Fibroblast of mammary gland (primary cell): ENCODE measurements around the gene TSPAN16.
"Not testable (repeated sequence)": the region's sequence is repeated elsewhere in the genome, so short reads cannot be mapped to it uniquely, and the experiment has no call there.

Experiments used
- DNase-seq: peaks from one replicate; pipeline ENCODE4 v3.0.0-alpha.2; 2010; ENCODE audit warnings: low read depth
- H3K4me3 ChIP-seq: 2 replicates; pipeline ENCODE4 v1.5.1; 2011; ENCODE audit warnings: low read depth, mild to moderate bottlenecking, low read length, moderate library complexity; ENCODE audit not compliant: control insufficient read depth
- TF ChIP-seq, protein P1 (sequence below): conservative IDR thresholded peaks from 2 replicates; pipeline ENCODE4 v1.5.1; 2011; ENCODE audit warnings: low read depth, low read length, inconsistent platforms; ENCODE audit not compliant: control insufficient read depth, insufficient read depth

Gene TSPAN16

DNA sequence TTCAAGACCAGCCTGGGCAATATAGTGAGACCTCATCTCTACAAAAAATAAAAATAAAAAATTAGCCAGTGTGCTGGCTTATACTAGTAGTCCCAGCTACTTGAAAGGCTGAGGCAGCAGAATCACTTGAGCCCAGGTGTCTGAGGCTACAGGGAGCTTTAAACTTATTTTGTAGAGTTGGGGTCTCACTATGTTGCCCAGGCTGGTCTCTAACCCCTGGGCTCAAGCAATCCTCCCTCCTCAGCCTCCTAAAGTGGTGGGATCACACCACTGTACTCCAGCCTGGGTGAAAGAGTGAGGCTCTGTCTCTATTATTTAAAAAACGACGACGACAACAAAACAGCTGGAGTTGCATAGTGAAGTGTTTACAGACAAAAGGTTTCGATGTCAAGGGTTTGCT, 35.5 kb downstream of the TSPAN16 start:
- TF ChIP-seq, protein P1, sequence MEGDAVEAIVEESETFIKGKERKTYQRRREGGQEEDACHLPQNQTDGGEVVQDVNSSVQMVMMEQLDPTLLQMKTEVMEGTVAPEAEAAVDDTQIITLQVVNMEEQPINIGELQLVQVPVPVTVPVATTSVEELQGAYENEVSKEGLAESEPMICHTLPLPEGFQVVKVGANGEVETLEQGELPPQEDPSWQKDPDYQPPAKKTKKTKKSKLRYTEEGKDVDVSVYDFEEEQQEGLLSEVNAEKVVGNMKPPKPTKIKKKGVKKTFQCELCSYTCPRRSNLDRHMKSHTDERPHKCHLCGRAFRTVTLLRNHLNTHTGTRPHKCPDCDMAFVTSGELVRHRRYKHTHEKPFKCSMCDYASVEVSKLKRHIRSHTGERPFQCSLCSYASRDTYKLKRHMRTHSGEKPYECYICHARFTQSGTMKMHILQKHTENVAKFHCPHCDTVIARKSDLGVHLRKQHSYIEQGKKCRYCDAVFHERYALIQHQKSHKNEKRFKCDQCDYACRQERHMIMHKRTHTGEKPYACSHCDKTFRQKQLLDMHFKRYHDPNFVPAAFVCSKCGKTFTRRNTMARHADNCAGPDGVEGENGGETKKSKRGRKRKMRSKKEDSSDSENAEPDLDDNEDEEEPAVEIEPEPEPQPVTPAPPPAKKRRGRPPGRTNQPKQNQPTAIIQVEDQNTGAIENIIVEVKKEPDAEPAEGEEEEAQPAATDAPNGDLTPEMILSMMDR, result no peak
- no peak for DNase-seq
- H3K4me3 ChIP-seq, result no peak overlapping the region

DNA sequence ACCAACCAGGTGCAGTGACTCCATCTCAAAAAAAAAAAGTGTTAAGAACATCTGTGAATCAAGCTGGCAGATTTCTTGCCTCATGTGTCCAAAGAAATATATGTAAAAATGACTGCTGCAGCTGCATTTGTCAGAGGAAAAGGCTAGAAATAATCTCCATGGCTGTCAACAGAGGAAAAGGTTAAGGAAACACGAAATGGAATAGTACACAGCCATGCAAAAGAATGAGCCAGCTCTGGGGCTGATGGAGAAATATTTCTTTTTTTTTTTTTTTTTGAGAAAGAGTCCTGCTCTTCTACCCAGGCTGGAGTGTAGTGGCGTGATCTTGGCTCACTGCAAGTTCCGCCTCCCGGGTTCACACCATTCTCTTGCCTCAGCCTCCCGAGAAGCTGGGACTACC, 36.9 kb downstream of the TSPAN16 start:
- no peak overlapping the region for H3K4me3 ChIP-seq
- TF ChIP-seq, protein P1, result no peak
- DNase-seq, result no peak

DNA sequence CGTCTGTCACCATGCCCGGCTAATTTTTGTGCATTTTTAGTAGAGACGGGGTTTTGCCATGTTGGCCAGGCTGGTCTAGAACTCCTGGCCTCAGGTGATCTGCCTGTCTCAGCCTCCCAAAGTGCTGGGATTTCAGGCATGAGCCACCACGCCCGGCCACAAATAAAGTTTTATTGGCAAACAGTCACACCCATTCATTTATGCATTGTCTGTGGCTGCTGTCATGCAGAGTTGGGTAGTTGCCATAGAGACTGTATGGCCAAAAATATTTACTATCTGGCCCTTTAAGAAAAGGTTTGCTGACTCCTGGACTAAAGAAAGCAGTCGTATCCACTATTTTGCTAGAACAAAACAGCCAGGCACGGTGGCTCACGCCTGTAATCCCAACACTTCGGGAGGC, 37.9 kb downstream of the TSPAN16 start:
- DNase-seq, result peak; percentile 25
- not testable (repeated sequence) for H3K4me3 ChIP-seq

DNA sequence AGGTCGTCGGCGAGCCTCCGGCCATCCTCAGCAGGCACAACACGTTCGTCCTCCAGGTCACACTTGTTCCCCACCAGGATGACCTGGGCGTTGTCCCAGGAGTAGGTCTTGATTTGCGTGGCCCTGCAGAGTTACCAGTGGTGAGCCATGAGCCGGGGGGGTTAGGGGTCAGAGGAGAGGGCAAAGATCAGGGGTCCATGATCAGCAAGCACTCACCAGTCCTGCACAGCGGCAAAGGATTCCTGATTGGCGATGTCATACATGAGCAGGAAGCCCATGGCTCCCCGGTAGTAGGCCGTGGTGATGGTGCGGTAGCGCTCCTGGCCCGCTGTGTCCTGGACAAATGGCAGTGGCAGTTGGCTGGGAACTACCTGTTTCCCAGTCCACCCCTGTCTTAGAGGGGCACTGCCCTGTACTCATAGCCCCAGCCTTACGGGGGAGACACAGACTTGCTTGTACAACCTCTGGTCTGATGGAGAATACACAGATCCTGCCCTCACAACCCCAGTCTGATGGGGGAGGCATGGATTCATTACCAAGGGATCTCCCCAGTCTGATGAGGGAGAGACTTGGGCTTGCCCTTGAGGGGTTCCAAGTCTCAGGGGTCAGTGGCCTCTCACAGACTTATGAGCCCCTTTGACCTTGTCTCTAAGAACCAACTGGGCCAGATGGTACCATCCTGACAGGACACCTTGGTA, 39.6 kb downstream of the TSPAN16 start:
- no peak overlapping the region for H3K4me3 ChIP-seq
- DNase-seq, result no peak
- TF ChIP-seq, protein P1, result no peak

DNA sequence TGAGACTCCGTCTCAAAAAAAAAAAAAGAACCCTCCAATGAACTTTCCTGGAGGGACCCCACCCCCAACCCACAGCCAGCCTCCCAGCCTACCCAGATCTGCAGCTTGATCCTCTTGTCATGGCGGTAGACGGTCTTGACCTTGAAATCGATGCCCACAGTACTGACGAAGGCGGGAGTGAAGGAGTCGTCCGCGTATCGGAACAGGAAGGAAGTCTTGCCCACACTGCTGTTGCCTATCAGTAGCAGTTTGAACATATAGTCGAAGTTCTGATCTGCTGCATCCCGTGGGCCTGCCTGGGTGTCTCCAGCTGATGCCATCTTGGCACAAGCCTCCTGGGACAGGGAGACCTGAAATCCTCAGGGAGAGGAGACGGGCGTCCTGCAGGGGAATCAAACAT, 41.1 kb downstream of the TSPAN16 start:
- no peak overlapping the region for H3K4me3 ChIP-seq

DNA sequence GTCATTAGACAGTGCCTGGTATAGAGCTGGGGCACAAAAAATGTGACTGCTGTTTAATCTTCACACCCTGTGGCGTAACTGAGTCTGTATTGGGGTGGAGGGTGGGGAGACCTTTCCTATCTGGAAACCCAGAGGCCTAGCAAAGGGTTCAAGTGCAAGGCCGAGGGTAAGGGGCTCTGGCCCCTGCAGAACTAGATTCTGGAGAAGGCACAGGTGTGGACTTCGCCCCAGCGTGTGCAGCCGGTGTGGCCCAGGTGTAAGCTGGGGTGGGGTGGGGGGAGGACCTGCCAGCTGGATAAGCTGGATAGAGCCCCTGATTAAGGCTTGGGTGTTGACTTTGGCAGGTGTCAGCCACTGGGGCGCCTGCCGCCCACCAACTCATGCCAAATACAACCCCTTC, 42.2 kb downstream of the TSPAN16 start:
- DNase-seq, result no peak
- TF ChIP-seq, protein P1, result no peak
- H3K4me3 ChIP-seq, result no peak overlapping the region

More for the DNA sequence above, 41.1 kb downstream of the TSPAN16 start:
- DNase-seq, result no peak
- TF ChIP-seq, protein P1, result no peak

DNA sequence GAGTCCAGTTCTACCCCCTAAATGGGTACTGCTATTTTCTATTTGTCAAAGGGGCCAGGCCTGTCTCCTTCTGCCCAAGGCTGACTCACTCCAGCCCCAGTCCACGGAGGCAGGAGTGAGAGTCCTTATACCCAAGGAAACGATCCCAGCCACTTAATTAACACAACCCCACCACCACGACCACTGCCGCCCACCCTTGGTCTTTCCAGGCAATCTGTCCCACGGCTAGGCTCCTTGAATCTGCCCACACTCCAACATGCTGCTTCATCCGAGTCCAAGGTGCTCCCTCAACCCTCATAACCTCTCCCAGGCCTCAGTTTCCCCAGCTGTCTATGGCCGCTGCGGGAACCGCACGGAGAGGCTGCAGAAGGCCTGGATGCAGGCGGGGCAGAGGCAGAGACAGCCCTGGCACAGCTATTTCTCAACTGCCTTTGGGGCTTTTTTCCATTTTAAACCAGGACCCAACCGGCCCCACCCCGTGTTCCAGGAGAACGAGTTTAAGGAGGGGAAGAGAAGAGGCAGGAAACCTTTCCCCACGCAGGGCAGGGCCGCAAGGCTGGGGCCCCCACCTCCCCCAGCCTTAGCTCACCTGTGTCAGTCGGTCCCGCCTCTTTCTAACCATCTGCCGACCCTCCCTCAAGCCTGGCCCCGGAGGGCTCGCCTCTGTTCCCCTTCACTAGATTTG, 42.8 kb downstream of the TSPAN16 start:
- DNase-seq, result no peak
- TF ChIP-seq, protein P1, result no peak
- peak overlapping the region; percentile 66 for H3K4me3 ChIP-seq
